HG02938 (cell line): ENCODE results near the gene CACFD1.
A peak's percentile ranks its signal among the peaks of the same experiment; 100 is the strongest.

Experiments used
- ATAC-seq: cut with Tn5 transposase; IDR thresholded peaks from one replicate; pipeline ENCODE4 v1.9.1; 2021; ENCODE audit warnings: mild to moderate bottlenecking, moderate library complexity; ENCODE audit not compliant: unreplicated experiment

The CACFD1 gene

GRCh38 chr9:133478851-133479711, 19.3 kb downstream of the CACFD1 start, which contains the start of gene SLC2A6:
Gene SLC2A6 (minus strand): TSS chr9:133479099. CDS start chr9:133479059, 40 bp downstream.
- peak; percentile 71 for ATAC-seq

GRCh38 chr9:133483611-133484010, 23.8 kb downstream of the CACFD1 start:
- ATAC-seq = no peak

- no peak for ATAC-seq
Measured at GRCh38 chr9:133484671-133485437, 25.1 kb downstream of the CACFD1 start.

- no peak for ATAC-seq
Measured at GRCh38 chr9:133485531-133486260, 25.9 kb downstream of the CACFD1 start.

GRCh38 chr9:133487331-133487725, 27.6 kb downstream of the CACFD1 start:
- no peak for ATAC-seq

GRCh38 chr9:133488686-133489252, 29.0 kb downstream of the CACFD1 start:
- ATAC-seq = no peak

- ATAC-seq = no peak
Measured at GRCh38 chr9:133489253-133490190, 29.7 kb downstream of the CACFD1 start.

GRCh38 chr9:133490201-133490681, 30.5 kb downstream of the CACFD1 start:
- no peak for ATAC-seq

- ATAC-seq = no peak
Measured at GRCh38 chr9:133490865-133491655, 31.3 kb downstream of the CACFD1 start.

GRCh38 chr9:133491656-133491925, 31.8 kb downstream of the CACFD1 start:
- ATAC-seq = no peak

- no peak for ATAC-seq
Measured at GRCh38 chr9:133492061-133493021, 32.6 kb downstream of the CACFD1 start.

GRCh38 chr9:133493428-133493827, 33.6 kb downstream of the CACFD1 start:
- no peak for ATAC-seq

GRCh38 chr9:133493845-133494540, 34.2 kb downstream of the CACFD1 start:
- ATAC-seq = no peak

- ATAC-seq = no peak
Measured at GRCh38 chr9:133494636-133495326, 35.0 kb downstream of the CACFD1 start.

GRCh38 chr9:133495327-133496293, 35.8 kb downstream of the CACFD1 start:
- no peak for ATAC-seq
